HL-60/S4 treated with phorbol 12-myristate 13-acetate at 8.2 ng/mL for 4 days and 3 days (cell line): ENCODE data around the gene WDR88.
"Not testable (repeated sequence)": the region's sequence is repeated elsewhere in the genome, so short reads cannot be mapped to it uniquely, and the experiment has no call there.

Experiments used
- in situ Hi-C: fragments of 300-500 bp; cut with MboI; formaldehyde crosslinking; loops from 2 replicates; pipeline ENCODE4 v1.15.0; 2022; ENCODE audit warnings: low sequenced_read_pairs

WDR88 gene

DNA sequence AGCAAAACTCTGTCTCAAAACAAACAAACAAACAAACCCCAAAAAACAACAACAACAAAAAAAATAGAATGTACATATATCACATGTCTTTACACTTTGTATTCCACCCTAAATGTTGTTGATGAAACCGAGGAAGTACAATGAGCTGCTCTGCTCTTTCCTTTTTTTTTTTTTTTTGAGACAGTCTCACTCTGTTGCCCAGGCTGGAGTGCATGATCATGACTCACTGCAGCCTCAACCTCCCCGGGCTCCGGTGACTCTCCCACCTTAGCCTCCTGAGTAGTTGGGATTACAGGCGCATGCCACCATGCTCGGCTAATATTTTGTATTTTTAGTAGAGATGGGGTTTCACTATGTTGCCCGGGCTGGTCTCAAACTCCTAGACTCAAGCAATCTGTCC, 31.6 kb downstream of the WDR88 start:
- in situ Hi-C loops, result no loop called here

DNA sequence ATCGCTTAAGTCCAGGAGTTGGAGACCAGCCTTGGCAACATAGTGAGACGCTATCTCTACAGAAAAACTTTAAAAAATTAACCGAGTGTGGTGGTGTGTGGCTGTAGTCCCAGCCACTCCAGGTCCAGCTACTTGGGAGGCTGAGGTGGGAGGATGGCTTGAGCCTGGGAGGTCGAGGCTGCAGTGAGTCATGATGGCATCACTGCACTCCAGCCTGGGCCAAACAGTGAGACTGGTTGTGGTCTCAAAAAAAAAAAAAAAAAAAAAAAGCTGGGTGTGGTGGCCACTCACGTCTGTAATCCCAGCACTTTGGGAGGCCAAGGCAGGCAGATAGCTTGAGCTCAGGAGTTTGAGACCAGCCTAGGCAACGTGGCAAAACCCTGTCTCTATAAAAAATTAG, 34.1 kb downstream of the WDR88 start:
- in situ Hi-C loops, result not testable (repeated sequence)

DNA sequence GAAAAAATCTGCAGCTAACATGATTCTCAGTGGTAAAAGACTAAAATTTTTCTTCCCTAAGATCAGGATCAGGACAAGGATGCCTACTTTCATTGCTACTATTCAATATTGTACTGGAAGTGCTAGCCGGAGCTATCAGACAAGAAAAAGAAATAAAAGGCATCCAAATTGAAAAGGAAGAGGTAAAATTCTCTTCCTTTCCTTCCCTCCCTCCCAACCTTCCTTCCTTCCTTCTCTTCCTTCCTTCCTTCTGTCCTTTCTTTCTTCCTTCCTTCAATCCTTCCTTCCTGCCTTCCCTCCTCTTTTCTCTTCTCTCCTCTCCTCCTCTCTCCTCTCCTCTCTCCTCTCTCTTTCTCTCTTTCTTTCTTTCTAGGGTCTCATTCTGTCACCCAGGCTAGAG, 35.5 kb downstream of the WDR88 start:
- in situ Hi-C loops, result no loop called here

DNA sequence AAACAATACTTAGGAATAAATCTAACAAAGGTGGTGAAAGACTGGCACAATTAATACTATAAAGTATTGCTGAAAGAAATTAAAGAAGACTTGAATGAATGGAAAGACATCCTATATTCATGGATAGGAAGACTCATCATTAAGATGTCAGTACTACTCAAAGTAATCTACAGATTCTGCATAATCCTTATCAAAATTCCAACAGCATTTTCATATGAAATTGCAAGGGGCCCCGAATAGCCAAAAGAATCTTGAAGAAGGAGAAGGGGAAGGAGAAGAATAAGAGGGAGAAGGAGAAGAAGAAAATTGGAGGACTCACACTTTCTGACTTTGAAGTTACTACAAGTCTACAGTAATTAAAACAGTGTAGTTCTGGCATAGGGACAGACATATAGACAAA, 36.6 kb downstream of the WDR88 start:
- in situ Hi-C loops, result no loop called here

DNA sequence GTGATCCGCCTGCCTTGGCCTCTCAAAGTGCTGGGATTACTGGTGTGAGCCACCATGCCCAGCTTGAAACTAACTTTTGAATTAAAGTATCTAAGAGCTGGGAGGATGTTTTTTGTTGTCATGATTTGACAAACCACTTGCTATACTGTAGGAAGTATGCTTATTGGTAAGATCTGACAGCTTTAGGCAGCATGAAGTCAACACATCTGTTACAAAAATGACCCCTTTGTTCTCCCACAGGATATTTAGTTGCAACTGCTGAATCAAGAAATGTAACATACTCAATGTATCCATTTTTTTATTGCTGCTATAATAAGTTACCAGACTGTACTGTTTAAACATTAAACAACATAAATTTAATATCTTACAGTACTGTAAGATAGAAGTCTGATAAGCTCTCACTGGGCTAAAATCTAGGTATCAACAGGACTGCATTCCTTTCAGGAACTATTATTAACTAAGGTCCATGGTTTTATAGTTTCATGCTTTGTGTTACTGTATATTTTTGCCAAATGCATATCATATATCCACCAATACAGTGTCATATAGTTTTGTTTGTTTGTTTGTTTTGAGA, 39.4 kb downstream of the WDR88 start:
- in situ Hi-C loops, result no loop called here

DNA sequence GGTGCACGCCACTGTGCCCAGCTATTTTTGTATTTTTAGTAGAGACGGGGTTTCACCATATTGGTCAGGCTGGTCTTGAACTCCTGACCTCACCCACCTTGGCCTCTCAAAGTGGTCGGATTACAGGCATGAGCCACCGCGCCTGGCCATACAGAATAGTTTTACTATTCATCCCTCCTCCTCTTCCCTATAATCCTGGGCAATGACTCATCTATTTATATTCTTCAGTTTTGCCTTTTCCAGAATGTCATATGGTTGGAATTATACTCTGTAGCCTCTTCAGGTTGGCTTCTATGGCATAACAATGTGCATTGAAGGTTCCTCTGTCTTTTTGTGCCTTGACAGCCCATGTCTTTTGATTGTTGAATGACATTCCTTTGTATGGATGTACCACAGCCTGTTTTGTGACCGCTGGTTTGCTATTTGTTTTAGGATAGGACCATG, 40.0 kb downstream of the WDR88 start:
- in situ Hi-C loops, result no loop called here

DNA sequence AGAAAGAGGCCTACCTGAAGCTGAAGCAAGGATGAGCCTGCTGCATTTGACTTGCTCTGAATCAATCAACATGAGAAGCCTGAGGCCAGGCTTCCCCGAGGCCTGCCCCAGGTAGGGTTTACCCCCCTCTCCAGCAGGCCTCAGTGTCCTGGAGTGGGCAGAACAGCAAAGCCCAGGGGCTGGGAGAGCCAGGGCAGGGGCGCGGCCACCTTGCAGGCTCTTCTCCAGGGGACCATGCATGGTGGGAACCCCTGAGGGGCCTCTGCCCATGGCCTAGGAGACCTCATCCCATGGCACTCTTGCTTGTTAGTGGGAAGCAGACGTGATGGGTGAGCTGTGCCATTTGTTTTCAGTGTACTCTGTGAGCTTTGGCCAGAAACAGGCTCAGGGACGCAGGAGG, 42.3 kb downstream of the WDR88 start:
- in situ Hi-C loops, result no loop called here

DNA sequence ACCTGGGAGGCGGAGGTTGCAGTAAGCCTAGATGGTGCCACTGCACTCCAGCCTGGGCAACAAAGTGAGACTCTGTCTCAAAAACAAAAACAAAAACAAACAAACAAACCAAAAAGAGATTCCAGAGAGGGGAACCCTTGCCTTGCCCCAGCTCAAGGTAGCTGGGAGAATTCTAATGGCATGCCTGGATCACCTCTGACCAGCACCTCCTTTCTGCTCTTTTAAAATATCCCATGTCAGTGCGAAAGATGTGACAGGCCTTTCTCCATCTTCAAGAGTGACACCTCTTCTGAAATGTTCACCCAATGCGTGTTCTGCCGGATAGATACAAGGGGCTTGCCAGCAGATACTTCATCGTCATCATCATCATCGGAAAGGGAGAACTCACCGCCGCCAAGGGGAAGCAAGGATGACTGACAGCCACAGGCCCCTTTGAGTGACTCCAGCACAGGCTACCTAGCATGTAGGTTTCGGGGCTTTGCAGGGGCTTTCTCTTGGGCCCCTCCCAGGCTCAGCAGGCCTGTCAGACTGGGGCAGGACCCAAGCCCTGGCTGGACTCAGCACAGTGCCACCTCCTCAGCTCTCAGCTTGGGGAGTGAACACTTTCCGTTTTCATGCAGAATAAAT, 43.4 kb downstream of the WDR88 start:
- in situ Hi-C loops, result no loop called here

DNA sequence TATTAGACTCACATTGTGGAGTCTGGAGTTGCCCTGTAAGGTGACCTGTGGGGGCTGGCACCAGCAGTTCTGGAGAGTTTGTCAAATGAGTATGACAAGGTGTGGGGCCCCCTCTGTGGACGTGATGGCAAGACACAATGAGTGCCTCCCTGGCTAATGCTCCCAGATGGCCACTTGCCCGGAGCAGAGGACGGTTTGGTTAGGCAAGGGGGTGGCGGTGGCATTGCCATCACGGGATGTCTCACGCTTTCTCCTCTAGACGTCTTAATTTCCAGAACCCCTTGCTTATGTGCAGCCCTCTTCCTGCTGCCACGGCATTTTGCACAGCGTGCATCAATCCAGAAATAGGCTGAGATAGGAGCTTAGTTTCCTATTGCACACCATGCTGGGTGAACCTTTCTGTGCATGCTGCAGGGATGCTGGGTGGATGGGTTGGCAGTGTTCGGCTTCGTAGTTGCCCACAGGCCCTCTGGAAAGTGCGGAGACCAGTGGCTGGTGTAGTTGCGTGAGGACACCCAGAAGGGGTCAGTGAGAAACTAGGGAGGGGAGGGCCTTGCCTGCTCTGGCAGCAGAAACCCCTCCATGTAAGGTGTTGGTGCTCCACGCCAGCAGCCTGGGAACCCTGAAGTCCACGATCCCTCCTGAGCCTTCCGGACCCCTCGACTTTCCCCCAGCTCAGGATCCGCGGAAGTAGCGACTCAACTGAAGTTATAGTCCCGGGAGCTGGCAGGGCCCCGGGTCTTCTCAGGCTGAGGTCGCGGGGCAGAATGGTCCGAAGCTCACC, 44.2 kb downstream of the WDR88 start:
- in situ Hi-C loops, result no loop called here

DNA sequence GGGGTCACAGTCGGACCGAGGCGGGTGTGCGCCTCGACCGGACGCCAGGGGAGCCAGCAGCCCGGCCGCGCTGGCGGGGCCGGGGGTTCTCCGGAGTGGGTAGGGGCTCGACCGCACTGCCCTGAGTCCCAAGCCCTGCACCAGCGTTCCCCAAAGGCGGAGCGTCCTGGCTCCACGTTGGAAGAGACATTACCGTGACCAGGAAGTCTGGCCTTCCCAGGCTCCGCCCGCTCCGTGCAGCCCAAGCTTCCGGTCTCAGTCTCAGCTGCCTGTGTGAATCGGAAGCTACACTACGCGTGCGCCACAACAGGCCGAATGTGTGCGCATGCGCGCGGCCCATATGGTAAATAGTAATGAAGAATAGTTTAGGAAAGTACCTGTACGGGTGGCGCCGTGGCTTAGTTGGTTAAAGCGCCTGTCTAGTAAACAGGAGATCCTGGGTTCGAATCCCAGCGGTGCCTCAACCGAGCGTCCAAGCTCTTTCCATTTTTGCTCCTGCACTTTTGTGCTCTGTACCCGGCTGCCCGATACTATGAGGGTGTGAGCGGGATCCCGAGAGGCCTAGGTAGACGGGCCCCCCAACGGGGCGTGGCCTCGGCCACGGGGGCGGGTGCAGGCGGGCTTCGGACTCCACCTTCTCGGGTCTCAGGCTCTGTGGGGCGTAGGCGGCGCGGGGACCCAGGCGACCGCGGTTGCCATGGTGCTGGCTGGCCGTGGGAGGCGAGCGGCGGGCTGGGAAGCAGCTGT, 44.9 kb downstream of the WDR88 start:
- in situ Hi-C loops, result no loop called here

DNA sequence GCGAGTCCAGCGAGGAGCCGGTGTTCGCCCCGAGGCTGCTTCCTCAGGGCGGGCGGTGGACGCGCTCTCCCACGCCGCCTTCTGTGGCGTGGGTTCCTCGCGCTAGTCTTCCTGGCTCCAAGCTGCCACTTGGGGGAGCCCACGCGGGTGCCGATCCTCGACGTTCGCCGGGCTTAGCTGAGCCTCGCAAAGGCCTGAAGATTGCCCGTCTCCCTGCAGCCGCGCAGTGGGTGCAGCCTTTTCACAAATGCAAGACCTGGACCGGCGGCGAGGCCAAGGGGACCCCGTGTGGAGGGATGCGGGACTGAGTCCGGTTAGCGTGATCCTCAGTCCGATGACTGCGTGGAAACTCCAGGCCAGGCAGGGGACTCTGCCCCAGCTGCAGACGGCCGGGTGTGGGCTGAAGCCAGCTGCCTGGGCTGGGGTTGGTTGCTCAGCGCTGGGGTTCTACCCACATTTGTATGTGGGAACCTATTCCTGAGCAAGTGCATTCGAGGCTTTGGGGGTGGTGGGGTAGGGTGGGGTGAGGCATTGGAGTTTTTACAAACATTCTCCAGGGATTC, 45.6 kb downstream of the WDR88 start:
- in situ Hi-C loops, result no loop called here

DNA sequence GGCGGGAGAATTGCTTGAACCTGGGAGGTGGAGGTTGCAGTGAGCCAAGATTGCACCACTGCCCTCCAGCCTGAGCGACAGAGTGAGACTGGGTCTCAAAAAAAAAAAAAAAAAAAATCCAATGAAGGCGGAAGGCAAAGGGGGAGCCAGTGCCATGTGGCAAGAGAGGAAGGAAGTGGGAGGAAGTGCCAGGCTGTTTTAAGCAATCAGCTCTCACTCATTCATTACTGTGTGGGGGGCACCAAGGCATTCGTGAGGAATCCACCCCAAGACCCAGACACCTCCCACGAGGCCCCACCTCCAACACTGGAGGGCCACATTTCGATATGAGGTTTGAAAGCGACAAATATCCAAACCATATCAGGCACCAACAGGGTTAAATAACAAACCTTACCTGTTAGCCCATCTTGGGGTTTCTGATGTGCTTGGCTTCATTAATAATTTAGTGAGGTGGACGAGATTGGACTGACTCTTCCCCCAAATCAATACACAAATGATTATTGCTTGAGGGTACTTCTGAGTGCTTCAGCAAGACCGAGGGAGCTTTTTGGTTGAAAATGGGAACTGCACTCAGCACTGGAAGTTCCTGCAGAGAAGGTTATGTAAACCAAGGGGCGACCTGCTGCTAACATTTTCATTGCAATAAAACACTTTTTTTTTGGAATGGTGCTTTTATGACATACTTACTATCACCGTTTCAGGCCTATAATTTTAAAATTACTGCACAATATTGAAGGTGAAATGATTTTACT, 54.7 kb downstream of the WDR88 start:
- in situ Hi-C loops, result no loop called here

DNA sequence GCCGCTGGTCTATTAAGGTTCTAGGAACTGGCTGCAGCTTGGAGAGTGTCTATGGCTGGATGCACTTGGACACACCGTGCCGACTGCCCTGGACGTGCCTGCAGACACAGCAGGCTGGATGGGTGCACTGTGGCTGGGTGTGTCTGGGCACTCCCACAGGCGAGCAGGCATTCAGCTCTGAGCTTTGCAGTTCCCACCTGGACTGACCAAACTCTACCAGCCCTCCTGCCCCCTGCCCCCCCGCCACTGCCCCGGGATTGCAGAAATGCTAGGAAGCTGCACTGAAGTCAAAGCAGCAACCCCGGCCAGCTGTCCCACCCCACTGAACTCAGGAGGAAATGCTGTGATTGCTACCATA, 55.2 kb downstream of the WDR88 start:
- in situ Hi-C loops, result no loop called here

DNA sequence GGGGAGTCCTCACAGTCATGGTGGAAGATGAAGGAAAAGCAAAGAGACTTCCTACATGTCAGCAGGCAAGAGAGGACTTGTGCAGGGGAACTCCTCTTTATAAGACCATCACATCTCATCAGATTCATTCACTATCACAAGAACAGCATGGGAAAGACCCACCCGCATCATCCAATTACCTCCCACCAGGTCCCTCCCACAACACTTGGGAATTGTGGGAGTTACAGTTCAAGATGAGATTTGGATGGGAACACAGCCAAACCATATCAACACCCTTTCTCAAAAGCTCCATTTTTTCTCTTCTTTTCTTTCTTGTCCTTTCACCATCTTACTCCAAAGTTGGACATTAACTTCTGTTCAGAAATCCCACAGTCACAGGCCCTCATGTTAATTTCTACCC, 57.5 kb downstream of the WDR88 start:
- in situ Hi-C loops, result no loop called here

DNA sequence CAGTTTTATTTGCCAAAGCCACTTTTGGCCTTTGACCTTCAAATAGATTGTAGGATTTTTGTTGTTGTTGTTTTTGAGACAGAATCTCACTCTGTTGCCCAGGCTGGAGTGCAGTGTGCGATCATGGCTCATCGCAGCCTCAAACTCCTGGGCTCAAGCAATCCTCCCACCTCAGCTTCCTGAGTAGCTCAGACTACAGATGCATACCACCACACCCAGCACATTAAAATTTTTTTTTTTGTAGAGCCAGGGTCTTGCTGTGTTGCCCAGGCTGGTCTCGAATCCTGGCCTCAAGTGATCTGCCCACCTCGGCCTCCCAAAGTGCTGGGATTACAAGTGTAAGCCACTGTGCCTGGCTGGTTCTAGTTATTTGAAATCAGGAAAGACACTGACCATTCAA, 59.2 kb downstream of the WDR88 start:
- in situ Hi-C loops, result not testable (repeated sequence)

DNA sequence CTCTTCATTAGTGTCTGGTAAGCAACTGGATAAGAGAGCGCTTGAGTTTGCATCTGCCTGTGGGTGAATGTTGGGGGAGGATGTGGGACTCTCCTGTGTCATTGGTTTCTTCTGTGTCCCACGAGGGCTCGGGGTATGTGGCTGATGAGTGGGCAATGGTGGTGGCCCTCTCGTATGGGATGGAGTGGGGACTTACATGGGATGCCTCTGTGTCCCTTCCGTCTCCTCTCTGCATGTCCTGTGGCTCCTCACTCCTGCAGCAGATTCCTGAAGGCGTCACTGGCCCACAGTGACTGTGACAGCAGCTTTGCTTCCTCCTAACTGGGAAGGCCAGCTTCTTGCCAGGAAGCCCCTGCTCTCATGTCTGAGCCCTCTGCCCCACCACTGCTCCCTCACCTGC, 59.6 kb downstream of the WDR88 start:
- in situ Hi-C loops, result no loop called here

DNA sequence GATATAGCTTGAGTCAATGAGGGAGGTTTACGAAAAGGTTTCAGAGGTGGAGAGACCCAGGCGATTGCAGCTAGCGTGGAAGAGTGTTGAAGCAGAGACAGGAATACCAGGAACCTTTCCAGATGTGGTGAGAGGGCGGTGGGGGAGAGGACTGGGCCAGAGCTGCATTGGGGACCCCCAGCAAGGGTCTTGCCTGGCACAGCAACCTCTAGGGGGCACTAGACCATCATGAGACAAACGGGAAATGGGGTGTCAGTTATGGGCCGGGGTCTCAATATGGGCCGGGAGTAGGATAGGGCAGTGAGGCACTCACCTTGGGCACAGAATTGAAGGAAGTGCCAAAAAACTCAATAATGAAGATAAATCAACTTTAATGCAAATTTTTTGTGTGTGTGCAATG, 60.1 kb downstream of the WDR88 start:
- in situ Hi-C loops, result no loop called here

DNA sequence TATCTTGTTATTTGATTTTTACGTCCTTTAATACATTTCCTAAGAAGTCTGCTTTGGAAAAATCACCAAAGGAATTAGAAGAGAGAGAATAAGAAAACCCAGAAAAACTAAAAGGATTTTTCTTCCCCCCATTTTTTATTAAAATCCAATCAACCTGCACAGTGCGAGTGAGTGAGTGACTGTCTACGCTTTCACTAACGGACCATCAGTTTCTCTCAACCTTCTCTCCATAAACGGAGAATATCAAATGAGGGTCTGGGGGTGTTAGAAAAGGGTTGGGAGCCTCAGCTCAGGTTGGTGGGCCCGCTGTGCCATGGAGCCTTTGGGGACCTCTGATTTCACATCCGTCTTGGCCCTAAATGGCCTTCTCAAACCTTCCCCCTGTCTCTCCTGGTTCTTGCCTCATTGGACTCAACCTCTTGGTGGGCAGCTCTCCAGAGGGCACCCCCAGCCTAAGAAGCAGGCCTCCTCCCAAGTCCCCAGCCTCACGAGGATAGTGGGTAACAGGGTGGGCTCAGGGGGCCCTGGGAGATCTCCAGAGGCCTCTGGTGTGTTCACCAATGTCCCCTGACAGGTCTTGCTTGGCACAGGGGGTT, 61.5 kb downstream of the WDR88 start:
- in situ Hi-C loops, result no loop called here

DNA sequence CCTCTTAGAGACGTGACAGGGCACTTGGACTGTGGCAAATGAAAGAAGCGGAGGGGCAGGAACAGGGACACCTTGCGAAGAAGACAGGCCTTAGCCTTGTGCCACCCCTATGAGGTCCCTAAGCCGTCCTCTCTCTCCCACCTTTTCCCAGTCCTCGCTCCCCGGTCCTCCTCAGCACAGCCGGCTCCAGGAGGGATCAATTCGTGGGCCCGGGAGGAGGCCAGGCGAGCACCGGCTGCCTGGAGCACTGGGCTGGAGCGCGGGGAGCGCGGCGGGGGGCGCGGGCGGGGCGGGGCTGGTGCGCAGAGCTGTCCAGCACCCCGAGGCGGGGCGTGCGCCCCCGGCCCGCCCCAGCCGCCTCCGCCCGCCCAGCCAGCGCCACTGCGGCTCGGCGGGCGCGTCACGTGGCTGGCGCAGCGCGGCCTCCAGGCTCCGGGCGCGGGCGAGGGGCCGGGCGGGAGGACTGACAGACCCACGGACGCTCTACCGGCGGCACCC, 62.0 kb downstream of the WDR88 start, which contains the start of gene LRP3:
LRP3 (plus strand) TSS at position 466 of the 498 bp plus-strand sequence. CDS start 456 bp downstream, outside the sequence.
- in situ Hi-C loops, result no loop called here

DNA sequence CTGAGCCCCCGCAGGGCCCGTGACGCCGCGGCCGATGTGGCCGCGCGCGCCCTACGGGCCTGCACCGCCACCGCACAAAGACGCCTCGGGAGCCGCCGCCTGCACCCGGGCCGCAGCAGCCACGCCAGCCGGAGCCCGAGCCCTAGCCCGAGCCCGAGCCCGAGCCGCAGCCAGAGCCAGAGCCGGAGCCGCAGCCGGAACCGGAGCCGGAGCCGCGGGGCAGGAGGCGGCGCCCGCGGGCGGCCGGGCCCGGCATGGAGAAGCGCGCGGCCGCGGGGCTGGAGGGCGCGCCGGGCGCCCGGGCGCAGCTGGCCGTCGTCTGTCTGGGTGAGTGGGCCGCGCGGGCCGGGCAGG, 62.6 kb downstream of the WDR88 start:
- in situ Hi-C loops, result no loop called here
